BE2C (cell line): ENCODE measurements around the gene TGM2.

ENCODE experiments used
- DNase-seq: peaks from one replicate; pipeline ENCODE4 v3.0.0-alpha.2; 2020
- H3K27me3 ChIP-seq: fragments of 250-450 bp; sonication (Bioruptor Pico); 2 replicates; pipeline ENCODE4 v1.5.1; 2020; ENCODE audit warnings: mild to moderate bottlenecking
- H3K36me3 ChIP-seq: fragments of 250-450 bp; sonication (Bioruptor Pico); 2 replicates; pipeline ENCODE4 v1.5.1; 2020; ENCODE audit warnings: mild to moderate bottlenecking
- H3K4me1 ChIP-seq: fragments of 250-450 bp; sonication (Bioruptor Pico); 2 replicates; pipeline ENCODE4 v1.5.1; 2020
- H3K4me3 ChIP-seq: 2 replicates; pipeline ENCODE4 v1.5.1; 2011; ENCODE audit warnings: low read depth, low read length
- H3K9me3 ChIP-seq: fragments of 250-450 bp; sonication (Bioruptor Pico); 2 replicates; pipeline ENCODE4 v1.5.1; 2020
- TF ChIP-seq, protein P1 (sequence below): IDR thresholded peaks from 2 replicates; pipeline ENCODE4 v1.5.1; 2012; ENCODE audit warnings: mild to moderate bottlenecking, low read depth, low read length

TGM2 gene

GRCh38 chr20:38091441-38092216 is 73.4 kb downstream of the TGM2 start:
- Histone ChIP-seq H3K4me3 (no peak overlapping the region), H3K27me3 (no peaks in the 10 kb centered on the region), H3K9me3 (no peaks in the 10 kb centered on the region), H3K36me3 (peaks cover 30% of the 10 kb centered on the region), H3K4me1 (peaks cover 26% of the 10 kb centered on the region)
- TF ChIP-seq, protein P1, sequence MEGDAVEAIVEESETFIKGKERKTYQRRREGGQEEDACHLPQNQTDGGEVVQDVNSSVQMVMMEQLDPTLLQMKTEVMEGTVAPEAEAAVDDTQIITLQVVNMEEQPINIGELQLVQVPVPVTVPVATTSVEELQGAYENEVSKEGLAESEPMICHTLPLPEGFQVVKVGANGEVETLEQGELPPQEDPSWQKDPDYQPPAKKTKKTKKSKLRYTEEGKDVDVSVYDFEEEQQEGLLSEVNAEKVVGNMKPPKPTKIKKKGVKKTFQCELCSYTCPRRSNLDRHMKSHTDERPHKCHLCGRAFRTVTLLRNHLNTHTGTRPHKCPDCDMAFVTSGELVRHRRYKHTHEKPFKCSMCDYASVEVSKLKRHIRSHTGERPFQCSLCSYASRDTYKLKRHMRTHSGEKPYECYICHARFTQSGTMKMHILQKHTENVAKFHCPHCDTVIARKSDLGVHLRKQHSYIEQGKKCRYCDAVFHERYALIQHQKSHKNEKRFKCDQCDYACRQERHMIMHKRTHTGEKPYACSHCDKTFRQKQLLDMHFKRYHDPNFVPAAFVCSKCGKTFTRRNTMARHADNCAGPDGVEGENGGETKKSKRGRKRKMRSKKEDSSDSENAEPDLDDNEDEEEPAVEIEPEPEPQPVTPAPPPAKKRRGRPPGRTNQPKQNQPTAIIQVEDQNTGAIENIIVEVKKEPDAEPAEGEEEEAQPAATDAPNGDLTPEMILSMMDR, result no peak
- no peak for DNase-seq

- H3K4me1 ChIP-seq, result peaks cover 24% of the 10 kb centered on the region
- TF ChIP-seq, protein P1, result no peak
- H3K4me3 ChIP-seq, result no peak overlapping the region
- DNase-seq, result no peak
- H3K9me3 ChIP-seq, result no peaks in the 10 kb centered on the region
- no peaks in the 10 kb centered on the region for H3K27me3 ChIP-seq
- peaks cover 35% of the 10 kb centered on the region for H3K36me3 ChIP-seq
Measured at GRCh38 chr20:38090061-38090460, 75.0 kb downstream of the TGM2 start.

- no peaks in the 10 kb centered on the region for H3K27me3 ChIP-seq
- TF ChIP-seq, protein P1, result no peak
- DNase-seq, result no peak
- peaks cover 19% of the 10 kb centered on the region for H3K4me1 ChIP-seq
- H3K36me3 ChIP-seq, result peaks cover 35% of the 10 kb centered on the region
- no peaks in the 10 kb centered on the region for H3K9me3 ChIP-seq
- no peak overlapping the region for H3K4me3 ChIP-seq
Measured at GRCh38 chr20:38089500-38089899, 75.6 kb downstream of the TGM2 start.

DNA sequence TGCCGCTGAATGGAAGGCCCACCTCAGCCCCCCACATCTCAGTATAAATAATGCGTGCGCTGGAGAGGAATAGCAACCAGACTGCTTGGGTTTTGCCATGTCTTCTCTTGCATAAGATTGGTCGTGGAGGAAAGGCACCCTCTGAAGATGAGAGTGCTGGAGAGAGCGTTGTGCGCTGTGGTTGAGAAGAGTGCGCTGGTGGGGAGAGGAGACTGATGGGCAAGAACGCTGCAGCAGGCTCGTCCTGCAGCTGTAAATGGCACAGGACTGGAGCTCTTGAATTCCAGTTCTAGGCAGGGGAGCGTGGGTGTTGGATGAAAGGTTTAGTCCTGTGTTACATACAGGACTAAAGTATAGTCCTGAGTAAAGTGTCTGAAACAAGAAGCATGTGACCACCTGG is 80.0 kb downstream of the TGM2 start:
- no peaks in the 10 kb centered on the region for H3K4me1 ChIP-seq
- peaks cover 23% of the 10 kb centered on the region for H3K36me3 ChIP-seq
- TF ChIP-seq, protein P1, result no peak
- DNase-seq, result no peak
- no peaks in the 10 kb centered on the region for H3K27me3 ChIP-seq
- H3K9me3 ChIP-seq, result no peaks in the 10 kb centered on the region
- H3K4me3 ChIP-seq, result no peak overlapping the region

- TF ChIP-seq, protein P1, result no peak
- DNase-seq, result no peak
- no peaks in the 10 kb centered on the region for H3K27me3 ChIP-seq
- no peak overlapping the region for H3K4me3 ChIP-seq
- H3K4me1 ChIP-seq, result no peaks in the 10 kb centered on the region
- H3K9me3 ChIP-seq, result no peaks in the 10 kb centered on the region
- H3K36me3 ChIP-seq, result peaks cover 18% of the 10 kb centered on the region
Measured at GRCh38 chr20:38084425-38084951, 80.6 kb downstream of the TGM2 start.

- Histone ChIP-seq H3K27me3 (no peaks in the 10 kb centered on the region), H3K9me3 (no peaks in the 10 kb centered on the region), H3K4me1 (no peaks in the 10 kb centered on the region), H3K36me3 (peaks cover 23% of the 10 kb centered on the region), H3K4me3 (no peak overlapping the region)
- DNase-seq, result no peak
- TF ChIP-seq, protein P1, result no peak
Measured at GRCh38 chr20:38083338-38084048, 81.6 kb downstream of the TGM2 start.
